Measurements from ENCODE around the gene SLC25A43.
"Not testable (repeated sequence)": the region's sequence is repeated elsewhere in the genome, so short reads cannot be mapped to it uniquely, and the experiment has no call there.

SLC25A43 gene

DNA sequence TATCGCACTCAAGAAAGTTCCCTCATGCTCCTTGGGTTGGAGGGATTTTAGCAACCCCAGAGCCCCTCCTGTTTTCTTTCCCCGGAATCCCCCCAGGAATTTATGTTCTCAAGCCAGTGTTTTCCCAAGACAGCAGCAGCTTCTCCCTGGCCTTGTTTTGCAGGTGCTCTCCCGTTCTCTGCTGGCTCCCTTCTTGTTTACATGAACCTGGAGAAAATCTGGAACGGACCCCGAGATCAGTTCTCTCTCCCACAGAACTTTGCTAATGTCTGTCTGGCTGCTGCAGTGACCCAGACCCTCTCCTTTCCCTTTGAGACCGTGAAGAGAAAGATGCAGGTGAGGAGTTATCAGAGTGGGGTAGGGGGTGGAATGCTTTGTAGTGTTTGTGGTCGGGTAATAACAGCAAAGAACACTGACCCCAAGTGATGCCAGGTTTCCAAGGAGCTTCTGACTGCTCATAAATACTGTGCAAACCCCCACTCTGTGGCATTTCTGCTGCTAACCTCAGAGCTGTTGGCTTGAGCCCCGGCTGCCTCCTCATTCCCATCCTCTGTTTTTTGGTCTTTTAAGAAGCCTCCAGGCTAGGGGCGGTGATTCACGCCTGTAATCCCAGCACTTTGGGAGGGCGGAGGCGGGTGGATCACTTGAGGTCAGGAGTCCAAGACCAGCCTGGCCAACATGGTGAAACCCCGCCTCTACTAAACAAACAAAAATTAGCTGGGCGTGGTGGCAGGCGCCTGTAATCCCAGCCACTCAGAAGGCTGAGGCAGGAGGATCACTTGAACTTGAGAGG lies 11.1 kb downstream of the SLC25A43 start:
- DNase-seq, result no peak

DNA sequence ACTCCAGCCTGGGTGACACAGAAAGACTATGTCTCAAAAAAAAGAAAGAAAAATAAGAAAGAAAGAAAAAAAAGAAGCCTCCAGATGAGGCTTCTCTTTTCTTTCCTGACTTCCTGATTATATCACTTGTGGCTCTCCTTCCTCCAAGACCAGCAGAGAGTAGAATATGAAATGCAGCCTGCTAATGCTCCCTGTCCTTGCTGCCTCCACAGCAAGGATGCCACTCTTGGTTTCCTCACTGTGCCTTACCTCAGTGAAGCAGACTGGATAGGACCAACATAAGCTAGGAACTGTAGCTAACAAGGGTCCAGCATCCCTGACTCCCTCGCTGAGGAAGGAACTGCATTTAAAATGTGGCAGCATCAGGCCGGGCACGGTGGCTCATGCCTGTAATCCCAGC lies 11.7 kb downstream of the SLC25A43 start:
- no peak for DNase-seq

DNA sequence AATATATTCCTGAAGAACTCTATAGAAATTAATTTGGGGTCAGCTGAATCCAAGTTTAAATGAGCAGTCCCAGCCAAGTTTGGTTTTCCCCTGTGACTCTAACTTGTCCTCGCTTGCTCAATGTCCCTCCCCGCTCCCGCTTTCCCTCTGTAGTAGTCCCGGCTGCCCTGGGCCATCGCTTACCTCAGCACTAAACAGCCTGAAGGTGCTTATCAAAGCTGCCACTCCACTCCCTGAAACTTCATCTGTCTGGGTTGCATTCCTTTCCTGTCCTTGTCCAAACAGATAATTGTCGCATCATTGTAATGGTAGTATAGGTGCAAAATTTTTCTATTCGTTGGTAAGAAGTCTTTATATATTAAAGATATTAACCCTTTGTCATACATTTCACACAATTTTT lies 12.8 kb downstream of the SLC25A43 start:
- no peak for DNase-seq

DNA sequence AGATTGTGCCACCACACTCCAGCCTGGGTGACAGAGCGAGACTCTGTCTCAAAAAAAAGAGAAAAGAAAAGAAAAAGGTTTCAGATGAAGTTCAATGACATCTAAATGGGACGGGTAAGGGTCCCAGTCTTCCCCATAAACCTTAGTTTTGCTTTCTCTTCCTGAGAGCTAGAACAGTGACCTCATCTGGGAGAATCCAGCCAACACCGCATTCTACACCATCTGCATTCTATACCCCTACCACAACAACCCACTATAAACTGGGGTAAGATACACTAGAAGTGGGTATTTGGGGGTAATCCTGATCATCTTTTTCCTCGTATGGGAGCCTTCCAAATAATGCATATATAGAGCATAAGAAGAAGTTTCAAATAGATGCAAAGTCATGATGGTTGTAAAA lies 18.2 kb downstream of the SLC25A43 start:
- DNase-seq, result no peak

DNA sequence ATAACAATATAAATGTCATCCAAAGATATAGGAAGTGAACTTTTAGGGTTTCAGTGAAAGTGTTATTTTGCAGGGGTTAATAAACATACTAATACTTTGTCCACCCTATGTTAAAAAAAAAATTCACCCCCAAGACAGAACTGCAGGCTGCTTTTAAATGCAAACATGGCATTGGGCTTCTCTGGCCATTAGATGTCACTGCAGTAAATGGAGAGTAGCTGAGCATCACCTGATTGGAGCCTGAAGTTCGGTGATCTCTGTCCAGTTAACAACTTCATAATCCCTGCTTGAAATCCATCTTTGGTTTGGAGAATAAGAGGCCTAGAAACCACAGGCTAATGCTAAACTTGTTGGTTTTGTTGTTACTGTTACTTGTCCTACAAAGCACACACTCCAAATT lies 18.7 kb downstream of the SLC25A43 start:
- DNase-seq, result no peak

DNA sequence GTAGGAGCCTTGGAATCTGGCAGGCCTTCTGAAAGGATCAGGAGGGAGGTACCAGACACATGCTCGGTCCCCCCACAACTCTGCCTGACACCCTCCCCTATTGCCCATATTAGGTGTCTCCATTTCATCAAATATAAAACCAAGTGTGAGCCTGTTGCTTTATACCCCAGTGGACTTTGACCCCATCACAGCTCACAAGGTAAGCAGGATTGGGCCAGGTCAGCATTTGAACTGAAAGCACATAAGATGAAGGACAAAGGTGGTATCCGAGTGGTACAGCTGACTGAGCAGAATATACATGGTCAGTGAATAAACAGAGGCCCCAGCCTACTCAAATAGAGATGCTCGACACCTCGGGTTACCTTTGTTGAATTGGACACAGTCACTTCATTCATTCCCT lies 20.0 kb downstream of the SLC25A43 start:
- DNase-seq, result no peak

DNA sequence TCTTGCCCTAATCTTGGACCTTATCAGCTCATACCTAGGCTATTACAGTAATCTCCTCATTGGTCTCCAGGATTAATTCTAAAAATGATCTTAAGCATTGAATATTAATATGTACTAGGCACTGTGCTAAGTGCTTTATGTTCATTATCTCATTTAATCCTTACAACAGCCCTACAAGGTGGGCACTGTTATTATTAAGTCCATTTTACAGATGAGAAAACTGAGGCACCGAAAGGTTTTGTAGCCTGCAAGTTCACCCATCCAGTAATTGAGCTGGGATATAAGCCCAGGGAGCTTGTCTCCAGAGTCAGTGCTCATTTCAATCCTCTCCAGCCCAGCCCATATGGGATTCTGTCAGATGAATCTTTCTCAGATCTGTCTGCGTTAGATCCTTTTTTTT lies 20.8 kb downstream of the SLC25A43 start:
- DNase-seq, result no peak

DNA sequence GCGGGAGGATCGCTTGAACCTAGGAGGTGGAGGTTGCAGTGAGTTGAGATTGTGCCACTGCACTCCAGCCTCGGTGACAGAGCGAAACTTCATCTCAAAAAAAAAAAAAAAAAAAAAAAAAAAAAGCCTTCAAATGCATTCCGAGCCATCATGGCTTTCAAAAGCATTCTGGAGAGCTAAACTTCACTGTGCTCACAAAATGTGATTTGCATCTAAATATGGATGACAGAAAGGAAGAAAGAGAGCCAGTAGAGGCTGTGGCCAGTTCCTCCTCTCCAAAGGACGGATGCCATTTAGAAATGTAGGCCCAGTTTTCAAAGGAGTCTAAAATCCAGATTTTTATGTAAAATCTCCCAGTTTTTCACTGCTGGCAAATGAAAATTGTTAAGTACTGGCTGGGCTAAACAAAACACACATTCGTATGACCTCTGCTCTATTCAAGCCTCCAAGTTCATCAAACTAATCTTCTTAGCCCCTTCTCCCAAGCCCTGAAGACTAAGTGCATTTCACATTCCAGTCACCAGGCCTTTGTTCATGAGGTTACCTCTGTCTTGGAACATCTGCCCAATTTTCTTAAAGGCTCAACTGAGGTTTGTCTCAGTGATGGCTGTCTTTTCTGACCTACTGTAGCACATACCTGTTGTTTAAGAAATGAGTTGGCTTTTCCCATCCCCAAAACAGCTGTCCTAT lies 22.0 kb downstream of the SLC25A43 start:
- DNase-seq, result no peak

DNA sequence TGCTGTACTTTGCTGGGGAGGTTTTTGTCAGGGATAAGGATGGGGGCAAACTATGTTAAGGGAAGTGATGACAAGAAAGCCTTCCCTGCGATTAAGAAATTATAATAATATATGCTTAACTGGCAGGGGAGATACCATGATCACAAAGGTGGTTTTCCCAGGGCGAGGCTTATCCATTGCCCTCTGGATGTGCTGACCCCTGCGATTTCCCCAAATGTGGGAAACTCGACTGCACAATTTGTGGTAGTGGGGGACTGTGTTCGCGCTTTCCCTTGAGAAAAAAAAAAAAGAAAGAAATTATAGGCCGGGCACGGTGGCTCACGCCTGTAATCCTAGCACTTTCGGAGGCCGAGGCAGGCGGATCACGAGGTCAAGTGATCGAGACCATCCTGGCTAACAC lies 24.5 kb downstream of the SLC25A43 start:
- DNase-seq, result no peak

DNA sequence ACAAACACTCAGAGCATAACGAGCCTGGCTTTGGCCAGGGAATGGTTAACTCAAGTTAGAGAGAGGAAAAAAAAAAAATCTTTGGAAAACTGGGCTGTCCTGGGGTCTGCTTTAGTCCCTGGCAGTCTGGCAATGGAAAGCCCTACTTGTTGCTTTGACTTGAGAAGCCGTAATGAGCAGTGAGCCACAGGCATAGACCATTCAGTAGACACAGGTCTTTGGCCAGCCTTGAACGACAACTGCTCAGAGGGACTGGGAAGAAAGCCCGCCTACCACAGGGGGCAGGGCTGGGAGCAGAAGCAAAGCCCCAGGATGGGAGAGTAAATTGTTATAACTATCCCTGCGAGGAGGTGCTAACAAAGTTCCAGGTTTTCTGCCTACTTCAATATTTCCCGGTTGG lies 25.9 kb downstream of the SLC25A43 start:
- no peak for DNase-seq

DNA sequence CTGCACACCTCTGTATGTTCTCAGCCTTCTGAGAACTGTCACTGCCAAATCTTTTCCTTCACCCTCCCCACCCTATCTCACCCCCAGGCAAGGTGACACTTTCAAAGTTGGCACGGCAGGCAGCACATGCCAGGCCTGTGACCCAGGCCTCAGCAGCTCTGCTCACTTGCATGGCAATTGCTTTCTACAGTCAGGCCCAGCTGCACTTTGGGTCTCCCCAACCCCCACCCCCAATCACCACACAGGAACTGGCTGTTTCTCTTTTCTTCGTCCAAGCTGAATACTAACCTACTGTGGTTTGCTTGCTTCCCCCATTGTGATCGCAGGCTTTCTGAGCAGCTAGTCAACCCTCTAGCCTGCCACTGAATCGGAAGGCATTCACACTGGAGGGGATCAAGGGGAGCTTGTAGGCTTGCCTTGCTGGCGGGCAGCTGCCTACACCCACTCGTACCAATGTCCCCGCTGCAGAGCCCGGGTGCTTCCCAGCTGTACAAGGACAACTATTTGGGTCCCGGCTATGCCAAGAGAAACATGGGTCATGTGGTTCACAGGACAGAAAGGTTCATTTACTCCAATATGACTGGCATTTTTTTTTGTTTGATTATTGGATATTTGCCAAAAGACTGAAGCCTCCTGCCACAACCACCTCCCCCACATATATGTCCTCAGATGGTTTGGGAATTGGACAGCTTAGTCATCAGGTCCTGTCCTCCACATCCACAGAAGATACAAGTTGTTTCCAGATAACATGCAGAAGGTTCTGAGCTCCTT lies 28.1 kb downstream of the SLC25A43 start:
- no peak for DNase-seq

DNA sequence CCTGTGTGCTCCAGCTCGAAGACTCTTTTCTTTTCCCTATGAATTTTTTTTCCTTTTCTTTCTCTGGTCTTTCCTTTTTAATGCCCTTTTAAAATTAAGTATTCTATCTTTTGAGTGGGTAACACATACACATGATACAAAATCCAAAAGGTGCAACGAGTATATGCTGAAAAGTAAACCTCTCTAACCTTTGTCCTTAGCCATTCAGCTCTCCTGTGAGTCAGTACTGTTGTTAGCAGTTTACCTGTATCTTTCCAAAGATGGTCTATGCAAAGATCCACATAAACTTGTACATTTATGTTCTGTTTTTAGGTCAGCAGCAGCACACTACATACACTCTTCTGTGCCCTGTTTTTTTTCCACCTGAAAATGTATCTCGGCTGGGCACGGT lies 28.7 kb downstream of the SLC25A43 start:
- no peak for DNase-seq

DNA sequence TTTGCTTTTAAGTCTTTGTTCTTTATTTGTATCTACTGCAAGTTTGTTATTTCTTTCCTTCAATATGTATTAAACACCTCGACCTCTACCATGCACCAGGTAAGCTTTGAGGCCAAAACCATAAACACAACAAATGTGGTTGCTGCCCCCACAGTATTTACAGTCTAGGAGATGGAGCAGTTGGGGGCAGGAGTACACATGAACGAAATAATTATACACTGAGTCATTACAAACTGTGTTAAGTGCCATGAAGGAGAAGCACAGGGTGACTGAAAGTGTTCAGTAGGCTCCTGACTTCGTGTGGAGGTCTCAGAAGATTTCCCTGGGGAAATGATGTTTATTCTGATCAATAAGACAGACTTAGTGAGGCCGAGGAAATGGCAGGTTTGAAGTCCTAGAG lies 30.3 kb downstream of the SLC25A43 start:
- no peak for DNase-seq

DNA sequence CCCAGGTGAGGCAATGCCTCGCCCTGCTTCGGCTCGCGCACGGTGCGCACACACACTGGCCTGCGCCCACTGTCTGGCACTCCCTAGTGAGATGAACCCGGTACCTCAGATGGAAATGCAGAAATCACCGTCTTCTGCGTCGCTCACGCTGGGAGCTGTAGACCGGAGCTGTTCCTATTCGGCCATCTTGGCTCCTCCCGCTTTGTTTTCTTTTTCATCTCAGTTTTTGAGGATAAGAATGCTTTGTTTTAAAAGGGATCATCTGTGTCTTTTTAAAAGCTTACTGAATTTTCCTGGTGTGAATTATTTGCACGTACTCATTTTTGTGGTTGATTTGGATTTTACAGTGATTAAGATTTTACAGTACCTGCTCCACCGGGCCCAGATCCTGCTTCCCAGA lies 42.2 kb downstream of the SLC25A43 start:
- DNase-seq, result not testable (repeated sequence)

DNA sequence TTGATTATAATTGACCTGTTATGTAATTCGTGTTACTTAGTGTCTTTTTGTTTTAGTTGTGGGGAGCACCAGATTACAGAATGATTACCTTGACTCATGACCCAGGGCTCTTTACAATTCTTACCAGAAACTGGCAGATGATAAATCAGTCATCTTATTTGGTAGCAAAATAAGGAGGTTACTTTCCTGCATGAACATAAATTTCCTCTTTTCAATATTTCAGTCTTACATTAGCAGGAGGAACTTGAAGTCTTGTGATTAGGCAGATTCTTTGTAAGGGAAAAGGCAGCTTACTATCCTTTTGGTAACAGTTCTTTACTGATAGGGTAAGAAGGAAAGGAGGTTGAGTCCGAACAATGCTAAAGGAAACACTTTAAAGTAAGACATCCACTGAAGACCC lies 43.1 kb downstream of the SLC25A43 start:
- no peak for DNase-seq

DNA sequence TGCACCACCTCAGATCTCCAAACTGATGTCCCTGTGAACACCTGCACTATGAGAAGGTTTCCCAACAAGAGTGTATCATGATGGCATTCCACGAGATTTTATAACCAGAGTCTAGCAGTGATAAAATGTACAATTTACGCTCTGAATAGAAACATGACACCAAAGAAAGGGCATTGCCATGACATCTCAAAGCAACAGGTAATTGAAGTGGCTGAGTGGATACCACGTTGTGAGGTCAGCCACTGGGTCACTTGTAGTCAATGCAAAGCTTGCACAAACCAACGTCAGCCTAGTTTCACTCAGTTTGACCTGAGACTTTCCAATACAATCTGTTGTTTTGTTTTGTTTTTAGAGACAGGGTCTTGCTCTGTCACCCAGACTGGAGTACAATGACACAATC lies 54.1 kb downstream of the SLC25A43 start:
- DNase-seq, result no peak

DNA sequence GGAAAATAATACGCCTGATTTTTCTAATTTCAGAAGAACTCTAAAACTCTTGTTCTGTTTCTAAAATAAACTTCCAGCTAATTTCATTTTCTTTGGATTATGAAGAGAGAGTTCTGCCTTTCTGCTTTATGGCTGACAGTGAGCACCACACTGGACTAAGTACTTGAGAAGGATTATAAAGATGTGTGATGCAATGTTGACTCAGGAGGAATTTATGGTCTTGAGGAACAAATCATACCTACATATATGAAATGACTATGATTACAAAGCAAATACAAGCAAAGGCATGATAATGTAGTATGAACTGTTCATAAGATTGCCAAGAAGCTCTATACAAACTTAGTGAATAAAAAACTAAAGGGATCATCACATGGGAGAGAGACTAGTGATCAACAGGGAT lies 56.1 kb downstream of the SLC25A43 start:
- DNase-seq, result no peak

DNA sequence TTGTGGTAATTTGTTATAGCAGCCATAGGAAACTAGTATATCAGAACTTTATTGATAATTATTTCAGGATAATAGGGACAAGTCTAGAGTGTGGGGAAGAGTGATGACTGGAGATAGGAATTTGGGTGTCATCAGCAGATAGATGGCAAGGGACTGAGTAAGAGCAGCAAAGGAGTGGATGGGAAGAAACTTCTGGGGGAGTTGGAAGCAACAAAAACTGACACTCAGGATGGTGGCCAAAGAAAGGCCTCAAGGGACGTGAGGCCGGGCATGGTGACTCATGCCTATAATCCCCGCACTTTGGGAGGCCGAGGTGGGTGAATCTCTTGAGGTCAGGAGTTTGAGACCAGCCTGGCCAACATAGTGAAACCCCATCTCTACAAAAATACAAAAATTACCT lies 60.0 kb downstream of the SLC25A43 start:
- DNase-seq, result no peak

DNA sequence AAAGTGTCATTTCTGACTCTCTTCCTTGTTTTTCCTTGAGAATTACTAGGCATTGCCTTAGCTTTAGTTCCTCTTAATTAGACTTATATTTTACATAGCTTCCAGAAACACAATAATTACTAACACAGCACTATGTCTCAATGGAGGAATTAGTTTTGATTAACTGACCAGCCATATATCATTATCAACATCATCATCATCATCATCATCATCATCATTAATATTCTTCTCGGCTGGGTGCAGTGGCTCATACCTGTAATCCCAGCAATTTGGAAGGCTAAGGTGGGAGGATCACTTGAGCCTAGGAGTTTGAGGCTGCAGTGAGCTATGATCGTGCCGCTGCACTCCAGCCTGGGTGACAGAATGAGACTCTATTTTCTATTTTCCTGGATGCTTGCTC lies 66.4 kb downstream of the SLC25A43 start:
- DNase-seq, result no peak

DNA sequence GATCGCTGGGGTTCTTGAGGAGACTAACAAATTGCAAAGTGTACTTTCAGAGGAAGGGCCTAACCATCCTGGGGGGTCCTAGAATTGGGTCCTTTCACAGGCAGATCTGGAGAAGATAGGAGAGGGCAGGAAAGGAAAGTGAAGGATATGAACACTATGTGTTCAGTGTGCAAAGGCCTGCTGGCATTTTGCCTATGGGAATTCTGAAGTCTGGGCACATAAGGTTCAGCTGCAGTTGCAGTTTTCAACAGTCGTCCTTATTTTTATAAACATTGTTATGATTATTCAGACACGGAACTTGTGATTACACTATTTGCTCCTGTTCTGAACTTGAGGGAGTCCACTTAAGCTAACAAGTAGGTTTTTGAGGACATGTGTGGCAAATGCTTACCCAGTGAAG lies 67.8 kb downstream of the SLC25A43 start:
- no peak for DNase-seq

DNA sequence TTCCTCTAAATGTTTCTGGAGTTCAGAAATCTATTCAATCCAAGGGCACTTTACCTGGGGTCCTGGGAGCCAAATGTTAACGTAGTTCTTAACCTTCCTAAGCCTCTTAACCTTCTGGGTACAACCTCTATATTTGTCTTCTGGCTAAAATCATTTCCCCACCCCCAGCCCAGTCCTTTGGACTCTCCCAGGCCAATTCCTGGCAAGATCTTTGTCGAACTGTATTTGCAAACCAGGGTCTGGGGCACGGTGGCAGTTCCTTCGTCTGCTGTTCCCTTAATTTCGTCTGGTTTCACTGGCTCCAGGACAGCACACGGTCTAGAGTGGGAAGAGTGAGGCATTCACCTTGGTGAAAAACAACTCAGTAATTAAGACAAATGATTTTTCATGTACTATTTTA lies 68.3 kb downstream of the SLC25A43 start:
- DNase-seq, result no peak

DNA sequence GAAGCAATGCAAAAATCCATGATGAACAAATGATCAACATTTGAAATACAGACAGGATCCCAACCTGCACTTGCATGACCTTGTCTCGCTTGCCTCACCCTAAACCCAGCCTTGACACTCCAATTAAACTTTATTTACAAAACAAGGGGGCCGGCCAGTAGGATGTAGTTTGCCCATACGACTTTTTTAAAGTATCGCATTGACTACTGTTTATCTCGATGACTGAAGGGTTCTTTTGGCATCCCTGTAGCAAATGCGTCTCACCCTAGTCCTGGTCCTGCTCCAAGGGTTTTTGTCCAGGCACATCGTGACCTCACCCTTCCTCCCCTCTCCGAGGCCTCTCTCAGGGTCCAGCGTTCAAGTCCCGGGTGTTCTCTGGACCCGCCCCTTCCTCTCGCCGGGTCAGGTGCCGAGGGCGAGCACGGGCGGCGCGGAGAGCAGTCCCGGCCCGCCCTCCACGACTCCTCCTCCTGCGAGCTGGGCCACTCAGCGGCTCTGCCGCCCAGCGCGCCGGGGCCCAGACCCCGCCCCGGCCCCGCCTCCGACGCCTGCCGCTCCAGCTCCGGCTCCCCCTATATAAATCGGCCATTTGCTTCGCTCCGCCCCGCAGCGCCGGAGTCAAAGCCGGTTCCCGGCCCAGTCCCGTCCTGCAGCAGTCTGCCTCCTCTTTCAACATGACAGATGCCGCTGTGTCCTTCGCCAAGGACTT lies 68.9 kb downstream of the SLC25A43 start, which contains the start of gene SLC25A5:
TSS of gene SLC25A5 (plus strand) at position 603 of the 709 bp plus-strand sequence. CDS start at position 675, 72 bp downstream.
- DNase-seq, result peak; percentile 63

All from COR-L47 (cell line).